Mucosa of gallbladder (tissue), 1 donor: Measurements from ENCODE around the gene SNRNP27. TPM values are rescaled to one million over a fixed set of nuclear protein-coding genes. Genes with fewer than 3 reads are reported as not detected.
"Not testable (repeated sequence)": the region's sequence is repeated elsewhere in the genome, so short reads cannot be mapped to it uniquely, and the experiment has no call there.

Source experiments
- DNase-seq: peaks from one replicate; pipeline ENCODE4 v3.0.0-alpha.2; 2020; ENCODE audit warnings: low spot score
- total RNA-seq: library from RNA; stranded (reverse); gene quantifications from one replicate; pipeline ENCODE4 v1.2.1, GENCODE V29; 2021
- donor health status: DM: no; HTN: no; CAD: no.

SNRNP27 gene
- total RNA-seq, 1 donor from 2014 or later, result 43.4 TPM

DNA sequence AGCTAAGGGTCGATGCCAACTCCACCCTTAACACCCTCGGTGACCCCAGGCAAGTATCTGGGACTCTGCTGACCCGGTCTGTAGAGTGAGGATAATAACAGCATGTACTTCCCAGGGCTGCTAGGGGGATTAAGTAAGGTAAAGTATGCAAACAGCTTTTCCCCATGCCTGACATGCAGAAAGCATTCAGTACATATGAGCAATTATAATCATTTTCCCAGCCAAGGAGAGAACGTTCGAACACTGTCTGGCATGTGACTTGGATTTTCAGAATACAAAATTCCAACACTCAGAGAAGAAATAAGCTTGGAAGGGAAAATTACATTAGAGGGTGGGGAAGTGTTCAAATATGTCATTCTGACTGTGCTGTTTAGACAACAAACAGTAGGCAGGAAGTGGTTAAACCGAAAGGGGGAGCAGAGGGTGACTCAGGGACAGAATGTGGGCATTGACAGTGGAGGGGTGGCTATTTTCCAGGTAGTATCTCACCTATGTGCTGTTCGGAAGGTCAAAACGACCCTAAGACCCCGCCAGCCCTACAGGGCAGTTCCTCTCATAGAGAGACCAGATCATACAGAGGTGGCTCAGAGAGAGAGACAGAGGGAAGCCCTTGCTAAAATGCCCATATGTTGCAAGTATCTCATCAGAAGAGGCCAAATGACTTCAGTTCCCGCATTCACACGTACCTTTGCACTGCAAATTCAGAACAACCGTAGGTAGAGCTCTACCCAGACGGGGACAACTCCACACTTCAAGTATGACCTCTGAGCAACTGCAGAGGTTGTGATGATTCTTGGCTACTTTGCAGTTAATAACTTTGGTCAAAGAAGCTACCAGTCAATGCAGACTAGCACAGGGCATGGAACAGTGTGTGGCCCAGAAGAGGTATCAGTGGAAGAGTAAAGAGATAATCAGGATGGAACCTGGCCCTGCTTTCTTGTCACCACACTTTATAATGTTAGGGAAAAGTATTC lies 52.9 kb downstream of the SNRNP27 start:
- no peak for DNase-seq

DNA sequence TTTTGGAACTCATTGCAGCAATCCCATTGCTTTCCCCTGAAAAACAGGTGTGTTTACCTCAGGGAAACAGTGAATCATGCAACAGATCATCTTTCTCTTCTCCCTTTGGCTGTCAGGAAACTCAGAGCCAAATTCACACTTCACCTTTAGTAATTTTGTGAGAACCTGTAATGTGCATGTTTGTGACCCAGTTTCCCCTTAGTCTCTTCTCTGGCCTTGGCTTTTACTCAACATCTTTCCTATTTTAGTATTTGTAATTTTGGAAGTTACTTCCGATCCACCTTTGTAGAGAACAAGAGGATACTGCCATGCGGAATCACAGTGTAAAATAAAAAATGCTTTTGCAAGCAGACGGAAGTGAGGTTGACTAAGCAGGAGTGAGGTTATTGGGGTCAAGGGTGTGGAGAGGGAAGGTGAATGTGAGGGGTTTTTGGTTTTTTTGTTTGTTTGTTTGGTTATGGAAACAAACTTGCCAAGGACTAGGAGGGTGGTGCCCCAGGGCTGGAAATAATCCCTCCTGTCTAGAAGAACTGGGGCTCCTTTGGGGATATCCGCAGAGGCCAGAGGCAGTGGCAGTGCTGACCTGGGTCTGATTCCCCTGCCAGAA lies 53.7 kb downstream of the SNRNP27 start:
- DNase-seq, result no peak

DNA sequence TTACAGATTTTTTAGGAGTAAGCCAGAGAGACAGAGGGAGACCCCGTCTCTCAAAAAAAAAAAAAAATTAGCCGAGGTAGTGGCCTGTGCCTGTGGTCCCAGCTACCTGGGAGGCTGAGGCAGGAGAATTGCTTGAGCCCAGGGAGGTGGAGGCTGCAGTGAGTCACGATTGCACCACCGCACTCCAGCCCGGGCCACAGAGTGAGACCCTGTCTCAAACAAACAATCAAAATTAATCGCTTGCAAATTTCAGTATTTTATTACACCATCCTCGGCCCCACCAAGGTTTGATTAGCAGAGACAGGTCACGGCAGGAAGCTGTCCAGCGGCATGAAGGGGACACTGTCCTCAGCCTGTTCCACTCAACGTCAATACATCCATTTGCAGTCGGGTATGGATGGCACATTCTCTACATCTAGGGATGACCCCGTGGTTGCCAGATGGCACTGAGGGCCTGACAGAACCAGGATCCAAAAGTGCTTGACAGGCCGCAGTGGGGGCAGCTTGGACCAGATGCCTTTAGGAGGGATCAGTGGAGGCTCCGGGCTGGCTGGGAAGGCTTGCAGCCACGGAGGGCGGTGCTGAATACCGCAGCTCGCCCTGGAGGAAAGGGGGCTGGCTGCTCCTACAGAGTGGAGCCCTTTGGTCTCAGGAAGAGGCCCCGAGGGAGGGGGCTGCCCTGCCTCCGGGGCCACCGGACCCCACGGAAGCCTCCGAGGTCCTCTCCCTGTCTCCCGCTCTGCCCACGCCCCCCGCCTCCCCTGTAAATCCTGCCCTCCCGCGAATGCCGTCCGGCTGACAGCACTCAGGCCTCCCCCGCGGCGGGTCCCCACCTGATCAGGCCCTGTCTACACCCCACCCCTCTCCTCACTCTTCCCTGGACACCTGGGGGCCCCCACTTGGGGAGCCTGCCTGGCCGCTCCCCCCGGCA lies 54.5 kb downstream of the SNRNP27 start:
- no peak for DNase-seq

DNA sequence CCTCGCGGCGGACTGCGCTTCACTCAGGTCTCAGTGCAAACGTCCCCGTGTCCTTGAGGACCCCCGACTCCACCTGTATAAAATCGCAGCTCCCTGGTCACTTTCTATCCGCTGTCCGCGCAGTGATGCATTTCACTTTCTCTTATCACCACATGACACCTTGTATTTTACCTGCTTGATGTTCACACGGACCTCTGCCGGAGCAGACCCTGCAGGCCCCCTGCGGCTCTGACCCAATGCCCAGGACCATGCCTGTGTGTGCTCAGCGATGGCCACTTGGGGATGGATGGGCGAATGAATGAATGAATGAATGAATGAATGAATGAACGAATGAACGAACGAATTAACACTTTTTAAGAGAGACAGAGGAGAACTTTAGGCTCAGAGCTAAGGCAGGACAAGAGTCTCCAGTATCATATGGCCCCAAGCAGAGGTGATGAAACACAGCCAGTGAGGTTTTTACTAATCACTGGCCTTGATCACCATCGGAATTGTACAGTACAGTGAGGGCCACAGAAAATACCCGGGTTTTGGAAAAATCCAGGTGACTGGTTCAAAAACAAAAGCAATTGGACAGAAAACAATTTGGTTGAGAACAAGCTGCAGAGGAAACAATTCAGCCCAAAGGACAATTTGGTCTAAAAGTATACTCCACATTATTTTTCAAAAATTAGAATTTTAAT lies 55.3 kb downstream of the SNRNP27 start:
- DNase-seq, result no peak

DNA sequence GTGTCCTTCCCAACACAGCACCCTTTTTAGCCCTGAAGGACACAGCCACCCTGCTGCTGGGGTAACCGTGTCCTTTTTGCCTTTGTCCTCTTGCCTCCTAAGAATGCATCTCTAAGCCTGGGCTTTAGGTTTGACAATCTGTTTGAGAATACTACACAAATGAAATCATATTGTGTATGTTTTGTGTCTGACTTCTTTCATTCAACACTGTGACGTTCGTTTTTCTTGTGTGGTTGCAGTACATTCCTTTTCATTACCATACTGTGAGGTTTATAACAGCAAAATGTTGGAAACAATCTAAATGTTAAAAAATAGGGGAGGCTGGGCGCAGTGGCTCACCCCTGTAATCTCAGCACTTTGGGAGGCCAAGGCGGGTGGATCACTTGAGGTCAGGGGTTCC lies 56.5 kb downstream of the SNRNP27 start:
- no peak for DNase-seq

DNA sequence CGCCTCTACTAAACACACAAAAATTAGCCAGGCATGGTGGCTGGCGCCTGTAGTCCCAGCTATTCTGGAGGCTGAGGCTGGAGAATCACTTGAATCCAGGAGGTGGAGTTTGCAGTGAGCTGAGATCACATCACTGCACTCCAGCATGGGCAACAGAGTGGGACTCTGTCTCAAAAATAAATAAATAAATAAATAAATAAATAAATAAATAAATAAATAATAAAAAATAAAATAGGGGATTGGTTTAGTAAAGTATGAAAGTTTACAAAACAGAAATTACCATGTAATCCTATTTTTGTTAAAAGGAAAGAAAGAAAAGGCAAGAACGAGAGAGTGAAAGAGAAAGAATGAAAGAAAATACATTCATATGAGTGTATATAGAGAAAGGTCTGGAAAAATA lies 56.9 kb downstream of the SNRNP27 start:
- not testable (repeated sequence) for DNase-seq

DNA sequence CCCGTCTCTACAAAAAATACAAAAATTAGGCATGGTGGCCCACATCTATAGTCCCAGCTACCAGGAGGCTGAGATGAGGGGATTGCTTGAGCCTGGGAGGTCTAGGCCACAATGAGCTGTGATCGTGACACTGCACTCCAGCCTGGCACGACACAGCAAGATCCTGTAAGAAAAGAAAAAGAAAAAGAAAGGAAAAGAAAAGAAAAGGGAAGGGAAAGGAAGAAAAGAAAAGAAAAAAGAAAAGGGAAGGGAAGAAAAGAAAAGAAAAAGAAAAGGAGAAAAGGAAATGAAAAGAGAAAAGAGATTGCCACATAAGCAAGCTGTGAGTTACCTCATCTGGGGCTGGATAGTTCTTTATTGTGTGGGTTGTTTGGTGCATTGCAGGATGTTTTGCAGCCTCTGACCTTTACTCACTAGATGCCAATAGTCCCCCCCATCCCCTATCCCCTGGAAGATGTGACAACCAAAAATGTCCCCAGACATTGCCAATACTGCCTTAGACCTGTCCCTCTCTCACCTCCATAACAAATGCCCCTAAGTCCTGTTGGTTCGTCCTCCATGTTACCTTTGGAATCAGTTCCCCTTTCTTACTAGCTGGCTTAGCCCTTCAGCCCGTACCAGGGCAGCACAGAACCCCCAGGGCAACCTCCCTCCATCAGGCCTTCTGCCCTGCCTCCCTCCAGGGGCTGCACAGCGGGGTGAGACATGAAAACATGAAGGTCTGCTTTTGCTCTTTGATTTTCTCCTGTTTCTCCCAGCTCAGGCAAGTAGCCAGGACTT lies 58.8 kb downstream of the SNRNP27 start:
- DNase-seq, result no peak

DNA sequence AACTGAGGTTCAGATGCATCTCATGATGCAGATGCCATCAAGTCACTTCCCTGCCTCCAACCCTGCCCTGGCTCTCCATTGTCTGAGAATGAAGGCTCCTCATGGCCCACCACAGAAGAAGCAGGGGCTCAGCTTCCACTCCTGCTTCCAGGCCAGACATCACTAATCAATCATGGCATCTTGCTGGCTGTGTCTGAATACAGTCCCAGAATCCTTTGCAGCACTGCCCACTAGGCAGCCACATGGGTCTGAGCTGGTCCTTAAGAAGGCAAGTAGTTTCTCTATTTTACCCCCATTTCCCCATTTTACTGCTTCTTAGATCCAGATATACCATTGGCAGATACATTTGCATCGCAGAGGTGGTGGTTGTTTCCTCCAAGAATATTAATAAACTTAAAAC lies 60.3 kb downstream of the SNRNP27 start:
- DNase-seq, result no peak

Other genes starting within 250 kb of the SNRNP27 start
- gene ANXA4, start 151.8 kb upstream of the SNRNP27 start, total RNA-seq, result 2,875 TPM
- 29.0 TPM for gene GMCL1, start 64.3 kb upstream of the SNRNP27 start, total RNA-seq
- gene MXD1, start 21.2 kb downstream of the SNRNP27 start, total RNA-seq, result 13.7 TPM
- gene ASPRV1, start 67.7 kb downstream of the SNRNP27 start, total RNA-seq, result 1.1 TPM
- gene PCBP1, start 193.5 kb downstream of the SNRNP27 start, total RNA-seq, result 358 TPM